Activated CD8-positive, alpha-beta T cell treated with anti-CD3 and anti-CD28 coated beads for 36 hours (primary cell): ENCODE data around the gene ZNF865. TPM values are rescaled to one million over a fixed set of nuclear protein-coding genes. Genes with fewer than 3 reads are reported as not detected.

Experiments used
- ATAC-seq: fragments of 200-7000 bp; cut with Tn5 transposase; one replicate; pipeline ENCODE4 v1.10.0; 2021; ENCODE audit warnings: mild to moderate bottlenecking, moderate library complexity
- CTCF ChIA-PET: fragments of 350-600 bp; sonication (Branson Sonifier 250); formaldehyde crosslinking; loops from one replicate; lab custom pipeline; 2021; ENCODE audit warnings: antibody characterized with exemption; lab: Charles Lee
- POLR2A ChIA-PET: fragments of 350-600 bp; sonication (Branson Sonifier 250); formaldehyde crosslinking; loops from one replicate; lab custom pipeline; 2021; ENCODE audit warnings: antibody characterized with exemption; lab: Charles Lee
- DNase-seq: peaks from one replicate; pipeline ENCODE4 v3.0.0-alpha.2; 2020
- H3K27ac Mint-ChIP-seq: one replicate; pipeline ENCODE4 v1.8.0; 2021; ENCODE audit warnings: mild to moderate bottlenecking, mixed read lengths
- H3K27me3 Mint-ChIP-seq: one replicate; pipeline ENCODE4 v1.8.0; 2021; ENCODE audit warnings: mixed read lengths
- H3K36me3 Mint-ChIP-seq: one replicate; pipeline ENCODE4 v1.8.0; 2021; ENCODE audit warnings: low read depth, mixed read lengths
- H3K4me1 Mint-ChIP-seq: one replicate; pipeline ENCODE4 v1.8.0; 2021; ENCODE audit warnings: low read depth, mixed read lengths
- H3K4me3 Mint-ChIP-seq: one replicate; pipeline ENCODE4 v1.8.0; 2021; ENCODE audit warnings: mild to moderate bottlenecking, moderate library complexity, mixed read lengths
- H3K9me3 Mint-ChIP-seq: one replicate; pipeline ENCODE4 v1.8.0; 2021; ENCODE audit warnings: mixed read lengths
- intact Hi-C: fragments of 100-400 bp; cut with micrococcal nuclease; formaldehyde crosslinking; loops from one replicate; pipeline ENCODE4 v1.10.0; 2022
- total RNA-seq, 2 experiments: library from RNA; stranded (reverse); gene quantifications; one replicate each; pipeline ENCODE4 v1.2.3, GENCODE V29; 2021
- TF ChIP-seq, protein P1 (sequence below): fragments of 200-600 bp; IDR thresholded peaks from one replicate; pipeline ENCODE4 v1.8.0; 2022; ENCODE audit warnings: antibody characterized with exemption, mild to moderate bottlenecking

ZNF865 gene
- total RNA-seq, 2 experiments from 2014 or later, result 10.6 to 11.7 TPM

DNA sequence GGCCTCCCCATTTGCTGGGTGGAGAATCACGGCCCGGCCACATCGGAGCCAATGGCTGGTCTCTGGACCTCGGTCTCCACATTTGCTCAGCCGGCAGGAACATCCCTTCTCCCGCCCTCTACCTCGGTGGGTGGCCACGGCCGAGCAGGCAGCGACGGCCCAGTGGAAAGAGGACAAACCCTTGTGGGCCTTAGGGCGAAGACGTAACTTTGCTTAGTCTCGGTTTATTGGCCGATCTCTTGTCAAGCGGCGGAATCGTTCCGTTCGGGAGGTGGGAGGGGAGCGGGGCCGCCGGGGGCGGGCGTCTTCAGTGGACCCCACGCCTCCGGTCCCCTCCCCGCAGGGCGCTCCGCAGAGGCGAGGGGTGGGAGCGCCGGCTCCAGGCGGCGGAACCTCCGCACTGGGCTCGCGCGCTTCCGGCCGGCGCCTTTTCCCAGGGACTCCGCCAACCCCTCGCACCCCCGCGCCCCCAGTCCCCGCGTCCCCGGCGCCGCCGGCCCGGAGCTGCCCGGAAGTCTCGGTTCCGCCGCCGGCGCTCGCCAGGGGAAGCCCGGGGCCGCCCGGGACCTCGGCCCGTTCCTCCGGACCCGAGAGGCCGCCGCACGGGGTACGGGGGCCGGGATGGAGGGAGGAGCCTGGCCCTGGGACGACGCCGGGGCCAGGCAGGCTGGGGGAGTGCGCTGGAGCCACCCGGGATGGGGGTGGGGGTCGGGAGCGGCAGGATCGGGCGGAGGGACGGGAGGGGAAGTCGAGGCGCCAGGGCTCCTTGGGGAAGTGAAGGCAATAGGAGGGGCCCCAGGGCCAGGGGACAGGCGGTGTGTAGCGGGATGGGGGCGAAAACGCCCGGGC, 35.4 kb downstream of the ZNF865 start, which contains the start of gene ZNF580:
Gene ZNF580 (plus strand): TSS at position 426 of the 849 bp plus-strand sequence. CDS start 1,507 bp downstream, outside the sequence.
- intact Hi-C loops, result no loop called here
- H3K27ac Mint-ChIP-seq, result peak within 1 kb of the TSS; percentile 95
- no peaks in the 10 kb centered on the region for H3K27me3 Mint-ChIP-seq
- peaks cover 56% of the 10 kb centered on the region for H3K36me3 Mint-ChIP-seq
- H3K4me3 Mint-ChIP-seq, result peak within 1 kb of the TSS; percentile 82
- ChIA-PET CTCF (interaction anchor here (1.0 to 6.2 kb wide), 4 partner anchors 9 to 390 kb away, joined by 3 to 45 read pairs (median 5); partner anchors contain the start of gene U2AF2), POLR2A (interaction anchor here (0.9 kb wide), 1 partner anchor 14 kb away, joined by 3 read pairs; no protein-coding TSS in a partner anchor)
- H3K9me3 Mint-ChIP-seq, result peaks cover 4% of the 10 kb centered on the region
- TF ChIP-seq, protein P1, sequence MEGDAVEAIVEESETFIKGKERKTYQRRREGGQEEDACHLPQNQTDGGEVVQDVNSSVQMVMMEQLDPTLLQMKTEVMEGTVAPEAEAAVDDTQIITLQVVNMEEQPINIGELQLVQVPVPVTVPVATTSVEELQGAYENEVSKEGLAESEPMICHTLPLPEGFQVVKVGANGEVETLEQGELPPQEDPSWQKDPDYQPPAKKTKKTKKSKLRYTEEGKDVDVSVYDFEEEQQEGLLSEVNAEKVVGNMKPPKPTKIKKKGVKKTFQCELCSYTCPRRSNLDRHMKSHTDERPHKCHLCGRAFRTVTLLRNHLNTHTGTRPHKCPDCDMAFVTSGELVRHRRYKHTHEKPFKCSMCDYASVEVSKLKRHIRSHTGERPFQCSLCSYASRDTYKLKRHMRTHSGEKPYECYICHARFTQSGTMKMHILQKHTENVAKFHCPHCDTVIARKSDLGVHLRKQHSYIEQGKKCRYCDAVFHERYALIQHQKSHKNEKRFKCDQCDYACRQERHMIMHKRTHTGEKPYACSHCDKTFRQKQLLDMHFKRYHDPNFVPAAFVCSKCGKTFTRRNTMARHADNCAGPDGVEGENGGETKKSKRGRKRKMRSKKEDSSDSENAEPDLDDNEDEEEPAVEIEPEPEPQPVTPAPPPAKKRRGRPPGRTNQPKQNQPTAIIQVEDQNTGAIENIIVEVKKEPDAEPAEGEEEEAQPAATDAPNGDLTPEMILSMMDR, result no peak
- peaks cover 58% of the 10 kb centered on the region for H3K4me1 Mint-ChIP-seq
- peak; percentile 19 for ATAC-seq
- peak; percentile 71 for DNase-seq

DNA sequence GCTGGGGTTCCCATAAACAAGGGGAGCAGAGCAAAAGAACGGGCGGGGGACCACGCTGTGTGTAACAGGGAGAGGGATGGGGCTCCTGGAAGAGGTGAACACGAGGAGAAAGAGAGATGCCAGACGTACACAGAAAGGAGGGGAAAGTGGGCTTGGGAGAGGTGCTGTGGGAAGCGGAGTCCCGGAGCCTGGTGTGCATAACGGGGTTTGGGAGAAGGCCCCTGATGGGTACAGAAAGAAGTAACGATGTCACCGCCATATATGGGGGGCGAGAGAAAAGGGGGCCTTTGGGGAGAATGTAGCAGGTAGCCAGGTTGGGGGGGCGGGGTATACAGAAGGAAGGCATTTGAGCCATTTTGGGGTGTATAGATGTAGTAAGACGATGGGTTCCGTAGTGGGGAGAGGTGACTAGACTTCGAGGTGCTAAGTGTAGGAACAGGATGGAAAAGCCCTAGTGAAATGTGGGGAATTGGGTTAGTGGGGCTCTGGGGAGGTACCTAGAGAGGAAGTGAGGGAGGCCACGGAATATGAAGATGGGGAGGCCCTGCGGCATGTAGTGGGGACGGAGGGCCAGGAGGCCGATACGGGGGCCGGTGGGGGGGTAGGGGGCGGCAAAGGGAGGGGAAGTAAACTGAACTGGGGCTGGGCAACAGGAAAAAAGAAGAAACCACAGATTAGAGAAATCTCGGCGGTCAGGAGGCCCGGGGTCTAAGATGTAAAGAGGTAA, 36.1 kb downstream of the ZNF865 start:
- intact Hi-C loops, result no loop called here
- DNase-seq, result peak; percentile 62
- Mint-ChIP-seq H3K36me3 (peaks cover 49% of the 10 kb centered on the region), H3K9me3 (peaks cover 4% of the 10 kb centered on the region), H3K4me1 (peaks cover 51% of the 10 kb centered on the region), H3K4me3 (peak overlapping the region; percentile 82), H3K27ac (peak overlapping the region; percentile 89), H3K27me3 (no peaks in the 10 kb centered on the region)
- ChIA-PET CTCF (interaction anchor here (1.6 to 1.9 kb wide), 4 partner anchors 9 to 35 kb away, joined by 6 to 15 read pairs (median 10); partner anchors contain the start of gene U2AF2), POLR2A (interaction anchor here (1.0 to 3.2 kb wide), 7 partner anchors 11 to 42 kb away, joined by 4 to 12 read pairs (median 6); partner anchors contain the start of genes FIZ1, U2AF2, ZNF524 and ZNF865)
- TF ChIP-seq, protein P1, result no peak
- peak; percentile 4 for ATAC-seq

DNA sequence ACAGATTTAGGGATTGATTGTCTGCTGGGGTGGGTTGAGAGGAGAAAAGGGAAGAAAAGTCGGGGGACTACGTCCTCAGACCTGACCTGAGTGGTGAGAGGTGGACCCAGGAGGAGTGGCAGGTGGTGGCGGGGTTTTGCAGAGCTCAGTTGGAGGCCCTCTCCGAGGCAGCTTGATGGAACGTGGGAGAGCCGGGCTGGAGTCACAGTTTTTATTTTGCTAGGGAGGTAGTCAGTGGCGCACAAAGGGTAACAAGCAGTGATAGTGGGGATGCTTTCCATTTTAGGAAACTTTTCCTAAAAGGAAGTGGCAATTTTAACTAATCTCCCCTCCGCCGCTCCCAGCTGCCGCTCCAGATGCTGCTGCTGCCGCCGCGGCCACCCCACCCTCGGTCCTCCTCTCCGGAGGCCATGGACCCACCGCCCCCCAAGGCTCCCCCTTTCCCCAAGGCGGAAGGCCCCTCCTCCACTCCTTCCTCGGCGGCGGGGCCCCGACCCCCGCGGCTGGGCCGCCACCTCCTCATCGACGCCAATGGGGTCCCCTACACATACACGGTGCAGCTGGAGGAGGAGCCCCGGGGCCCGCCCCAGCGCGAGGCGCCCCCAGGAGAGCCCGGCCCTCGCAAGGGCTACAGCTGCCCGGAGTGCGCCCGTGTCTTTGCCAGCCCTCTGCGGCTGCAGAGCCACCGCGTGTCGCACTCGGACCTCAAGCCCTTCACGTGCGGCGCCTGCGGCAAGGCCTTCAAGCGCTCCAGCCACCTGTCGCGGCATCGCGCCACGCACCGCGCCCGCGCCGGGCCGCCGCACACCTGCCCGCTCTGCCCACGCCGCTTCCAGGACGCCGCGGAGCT, 36.9 kb downstream of the ZNF865 start:
- peak overlapping the region; percentile 99 for H3K27ac Mint-ChIP-seq
- intact Hi-C loops, result no loop called here
- H3K4me1 Mint-ChIP-seq, result peaks cover 51% of the 10 kb centered on the region
- DNase-seq (peak; percentile 59), ATAC-seq (peak; percentile 25)
- POLR2A ChIA-PET, result interaction anchor here (1.0 to 3.2 kb wide), 11 partner anchors 9 to 62 kb away, joined by 3 to 12 read pairs (median 5); partner anchors contain the start of genes FIZ1, U2AF2, ZNF524 and ZNF579
- peaks cover 52% of the 10 kb centered on the region for H3K36me3 Mint-ChIP-seq
- peaks cover 4% of the 10 kb centered on the region for H3K9me3 Mint-ChIP-seq
- no peaks in the 10 kb centered on the region for H3K27me3 Mint-ChIP-seq
- peak overlapping the region; percentile 82 for H3K4me3 Mint-ChIP-seq
- CTCF ChIA-PET, result interaction anchor here (1.0 to 1.9 kb wide), 5 partner anchors 10 to 36 kb away, joined by 3 to 15 read pairs (median 7); partner anchors contain the start of gene U2AF2
- TF ChIP-seq, protein P1, result no peak
